Activated naive CD4-positive, alpha-beta T cell treated with anti-CD3 and anti-CD28 coated beads, Interleukin-2, amount 10 ng/mL, durations not matched to agents 7 days and 5 days (primary cell): ENCODE data around the gene CMYA5.

Source experiments
- CTCF ChIA-PET: fragments of 350-600 bp; sonication (Branson Sonifier 250); formaldehyde crosslinking; loops from one replicate; lab custom pipeline; 2021; ENCODE audit warnings: antibody characterized with exemption; lab: Charles Lee
- DNase-seq: peaks from one replicate; pipeline ENCODE4 v3.0.0-alpha.2; 2020
- H3K27ac Mint-ChIP-seq: one replicate; pipeline ENCODE4 v1.8.0; 2021; ENCODE audit warnings: mild to moderate bottlenecking, moderate library complexity, mixed read lengths
- H3K27me3 Mint-ChIP-seq: one replicate; pipeline ENCODE4 v1.8.0; 2021; ENCODE audit warnings: mild to moderate bottlenecking, mixed read lengths
- H3K36me3 Mint-ChIP-seq: one replicate; pipeline ENCODE4 v1.8.0; 2021; ENCODE audit warnings: mixed read lengths
- H3K4me1 Mint-ChIP-seq: one replicate; pipeline ENCODE4 v1.8.0; 2021; ENCODE audit warnings: mixed read lengths
- H3K4me3 Mint-ChIP-seq: one replicate; pipeline ENCODE4 v1.8.0; 2021; ENCODE audit warnings: mild to moderate bottlenecking, moderate library complexity, mixed read lengths
- H3K9me3 Mint-ChIP-seq: one replicate; pipeline ENCODE4 v1.8.0; 2021; ENCODE audit warnings: mixed read lengths

The CMYA5 gene

DNA sequence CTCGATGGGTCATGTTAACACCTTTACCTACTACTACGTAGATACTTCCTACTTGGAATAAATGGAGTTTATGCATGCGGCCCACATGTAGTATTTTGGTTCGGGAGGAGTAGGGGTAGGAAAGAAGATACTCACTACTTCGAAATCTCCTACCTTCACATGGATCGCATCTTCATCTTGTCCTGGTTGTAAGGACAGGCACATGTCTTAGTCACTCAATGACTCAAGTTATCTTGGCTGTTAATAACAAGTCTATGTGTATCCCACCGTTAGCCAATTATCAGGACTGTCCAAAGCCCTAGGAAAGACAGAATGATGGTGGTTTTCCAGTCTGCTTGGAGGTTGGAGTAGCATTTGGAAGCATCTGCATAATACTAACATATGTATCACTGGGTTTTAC, 24.1 kb downstream of the CMYA5 start:
- no peak overlapping the region for H3K4me3 Mint-ChIP-seq
- no peak overlapping the region for H3K27ac Mint-ChIP-seq
- no peaks in the 10 kb centered on the region for H3K36me3 Mint-ChIP-seq
- no peak for DNase-seq
- no peaks in the 10 kb centered on the region for H3K27me3 Mint-ChIP-seq
- CTCF ChIA-PET, result no interaction called here
- no peaks in the 10 kb centered on the region for H3K9me3 Mint-ChIP-seq
- peaks cover 4% of the 10 kb centered on the region for H3K4me1 Mint-ChIP-seq

- CTCF ChIA-PET, result interaction anchor here (0.9 to 1.1 kb wide), 2 partner anchors 14 to 366 kb away, joined by 3 to 6 read pairs; no protein-coding TSS in a partner anchor
- H3K4me1 Mint-ChIP-seq, result peaks cover 4% of the 10 kb centered on the region
- DNase-seq, result no peak
- peaks cover 7% of the 10 kb centered on the region for H3K27me3 Mint-ChIP-seq
- no peak overlapping the region for H3K27ac Mint-ChIP-seq
- H3K9me3 Mint-ChIP-seq, result peaks cover 13% of the 10 kb centered on the region
- H3K4me3 Mint-ChIP-seq, result no peak overlapping the region
- peaks cover 8% of the 10 kb centered on the region for H3K36me3 Mint-ChIP-seq
These were observed 27.2 kb downstream of the CMYA5 start for GRCh38 chr5:79716839-79717238.

DNA sequence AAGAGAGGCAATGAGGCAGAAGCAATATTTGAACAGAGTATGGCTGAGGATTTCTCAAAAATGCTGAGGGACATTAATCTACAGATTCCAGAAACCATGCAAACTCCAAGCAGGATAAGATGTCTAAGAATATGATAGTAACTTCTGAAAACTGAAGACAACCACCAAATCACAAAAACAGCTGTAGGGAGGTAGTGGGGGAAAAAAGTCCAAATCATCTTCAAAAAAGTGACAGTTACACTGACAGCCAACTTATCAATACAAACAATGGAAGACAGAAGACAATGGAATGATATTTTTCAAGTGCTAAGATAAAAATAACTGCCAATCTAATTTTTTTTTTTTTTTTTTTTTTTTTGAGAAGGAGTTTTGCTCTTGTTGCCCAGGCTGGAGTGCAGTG, 30.5 kb downstream of the CMYA5 start:
- CTCF ChIA-PET, result interaction anchor here (1.1 kb wide), 1 partner anchor 11 kb away, joined by 3 read pairs; no protein-coding TSS in a partner anchor
- H3K36me3 Mint-ChIP-seq, result peaks cover 8% of the 10 kb centered on the region

GRCh38 chr5:79727451-79728355, 38.1 kb downstream of the CMYA5 start:
- Mint-ChIP-seq H3K36me3 (peaks cover 12% of the 10 kb centered on the region), H3K4me3 (no peak overlapping the region), H3K27me3 (peaks cover 61% of the 10 kb centered on the region), H3K9me3 (peaks cover 2% of the 10 kb centered on the region), H3K27ac (no peak overlapping the region), H3K4me1 (peaks cover 45% of the 10 kb centered on the region)
- CTCF ChIA-PET, result interaction anchor here (0.8 kb wide), 1 partner anchor 117 kb away, joined by 3 read pairs; no protein-coding TSS in a partner anchor
- no peak for DNase-seq

More for the DNA sequence above, 30.5 kb downstream of the CMYA5 start:
- H3K9me3 Mint-ChIP-seq, result peaks cover 13% of the 10 kb centered on the region
- no peak overlapping the region for H3K4me3 Mint-ChIP-seq
- H3K27ac Mint-ChIP-seq, result no peak overlapping the region
- DNase-seq, result no peak
- no peaks in the 10 kb centered on the region for H3K4me1 Mint-ChIP-seq
- peaks cover 13% of the 10 kb centered on the region for H3K27me3 Mint-ChIP-seq

DNA sequence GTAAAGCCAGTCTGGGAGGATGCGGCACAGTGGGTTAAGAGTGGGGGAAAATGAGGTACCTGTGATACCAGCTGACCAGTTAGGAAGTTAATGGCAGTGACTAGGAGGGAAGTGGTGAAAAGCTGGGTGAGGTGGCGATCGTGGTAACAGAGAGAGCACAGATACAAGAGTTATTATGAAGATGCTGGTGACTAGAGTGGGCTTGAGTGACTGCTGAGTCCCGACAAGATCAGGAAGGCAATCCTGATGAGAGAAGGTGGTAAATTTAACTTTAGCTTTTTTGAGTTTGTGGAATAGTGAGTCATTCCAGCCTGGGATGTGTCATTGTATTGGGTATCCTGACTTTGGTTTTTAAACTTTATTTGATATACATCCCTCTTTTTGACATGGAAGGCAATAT, 38.8 kb downstream of the CMYA5 start:
- Mint-ChIP-seq H3K9me3 (peaks cover 2% of the 10 kb centered on the region), H3K27me3 (peaks cover 65% of the 10 kb centered on the region), H3K27ac (no peak overlapping the region), H3K4me3 (no peak overlapping the region), H3K4me1 (peaks cover 52% of the 10 kb centered on the region), H3K36me3 (peaks cover 16% of the 10 kb centered on the region)
- DNase-seq, result no peak
- CTCF ChIA-PET, result interaction anchor here (0.8 kb wide), 1 partner anchor 117 kb away, joined by 3 read pairs; no protein-coding TSS in a partner anchor

DNA sequence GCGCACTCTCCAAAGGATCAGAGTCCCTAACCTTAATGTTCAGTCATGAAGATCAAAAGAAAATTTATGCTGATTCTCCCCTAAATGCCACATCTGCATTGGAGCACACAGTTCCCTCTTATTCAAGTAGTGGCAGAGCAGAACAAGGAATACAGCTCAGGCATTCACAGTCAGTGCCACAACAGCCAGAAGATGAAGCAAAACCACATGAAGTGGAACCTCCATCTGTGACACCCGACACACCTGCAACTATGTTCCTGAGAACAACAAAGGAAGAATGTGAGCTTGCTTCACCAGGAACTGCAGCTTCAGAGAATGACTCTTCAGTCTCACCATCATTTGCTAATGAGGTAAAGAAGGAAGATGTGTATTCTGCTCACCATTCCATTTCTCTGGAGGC, 40.0 kb downstream of the CMYA5 start:
- peaks cover 2% of the 10 kb centered on the region for H3K9me3 Mint-ChIP-seq
- peaks cover 59% of the 10 kb centered on the region for H3K4me1 Mint-ChIP-seq
- peaks cover 25% of the 10 kb centered on the region for H3K36me3 Mint-ChIP-seq
- CTCF ChIA-PET, result interaction anchor here (0.9 kb wide), 1 partner anchor 18 kb away, joined by 3 read pairs; no protein-coding TSS in a partner anchor
- DNase-seq, result peak; percentile 28
- peaks cover 76% of the 10 kb centered on the region for H3K27me3 Mint-ChIP-seq
- peak overlapping the region; percentile 24 for H3K27ac Mint-ChIP-seq
- no peak overlapping the region for H3K4me3 Mint-ChIP-seq

GRCh38 chr5:79730564-79730963, 40.9 kb downstream of the CMYA5 start:
- H3K9me3 Mint-ChIP-seq, result peaks cover 2% of the 10 kb centered on the region
- no peak for DNase-seq
- no peak overlapping the region for H3K27ac Mint-ChIP-seq
- peaks cover 68% of the 10 kb centered on the region for H3K4me1 Mint-ChIP-seq
- CTCF ChIA-PET, result interaction anchor here (0.9 kb wide), 1 partner anchor 19 kb away, joined by 3 read pairs; no protein-coding TSS in a partner anchor
- no peak overlapping the region for H3K4me3 Mint-ChIP-seq
- H3K36me3 Mint-ChIP-seq, result peaks cover 27% of the 10 kb centered on the region
- H3K27me3 Mint-ChIP-seq, result peaks cover 84% of the 10 kb centered on the region

DNA sequence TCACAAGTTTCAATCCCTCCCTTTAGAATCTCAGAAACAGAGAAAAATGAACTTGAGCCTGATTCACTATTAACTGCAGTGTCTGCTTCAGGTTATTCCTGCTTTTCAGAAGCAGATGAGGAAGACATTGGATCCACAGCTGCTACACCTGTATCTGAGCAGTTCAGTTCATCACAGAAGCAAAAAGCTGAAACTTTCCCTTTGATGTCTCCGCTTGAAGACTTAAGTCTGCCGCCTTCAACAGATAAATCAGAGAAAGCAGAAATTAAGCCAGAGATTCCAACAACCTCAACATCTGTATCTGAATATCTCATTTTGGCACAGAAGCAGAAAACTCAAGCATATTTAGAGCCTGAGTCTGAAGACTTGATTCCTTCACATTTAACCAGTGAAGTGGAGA, 42.1 kb downstream of the CMYA5 start:
- Mint-ChIP-seq H3K27ac (no peak overlapping the region), H3K4me1 (peaks cover 80% of the 10 kb centered on the region), H3K27me3 (peaks cover 84% of the 10 kb centered on the region), H3K4me3 (no peak overlapping the region), H3K36me3 (peaks cover 29% of the 10 kb centered on the region), H3K9me3 (peaks cover 2% of the 10 kb centered on the region)
- no peak for DNase-seq
- CTCF ChIA-PET, result no interaction called here

DNA sequence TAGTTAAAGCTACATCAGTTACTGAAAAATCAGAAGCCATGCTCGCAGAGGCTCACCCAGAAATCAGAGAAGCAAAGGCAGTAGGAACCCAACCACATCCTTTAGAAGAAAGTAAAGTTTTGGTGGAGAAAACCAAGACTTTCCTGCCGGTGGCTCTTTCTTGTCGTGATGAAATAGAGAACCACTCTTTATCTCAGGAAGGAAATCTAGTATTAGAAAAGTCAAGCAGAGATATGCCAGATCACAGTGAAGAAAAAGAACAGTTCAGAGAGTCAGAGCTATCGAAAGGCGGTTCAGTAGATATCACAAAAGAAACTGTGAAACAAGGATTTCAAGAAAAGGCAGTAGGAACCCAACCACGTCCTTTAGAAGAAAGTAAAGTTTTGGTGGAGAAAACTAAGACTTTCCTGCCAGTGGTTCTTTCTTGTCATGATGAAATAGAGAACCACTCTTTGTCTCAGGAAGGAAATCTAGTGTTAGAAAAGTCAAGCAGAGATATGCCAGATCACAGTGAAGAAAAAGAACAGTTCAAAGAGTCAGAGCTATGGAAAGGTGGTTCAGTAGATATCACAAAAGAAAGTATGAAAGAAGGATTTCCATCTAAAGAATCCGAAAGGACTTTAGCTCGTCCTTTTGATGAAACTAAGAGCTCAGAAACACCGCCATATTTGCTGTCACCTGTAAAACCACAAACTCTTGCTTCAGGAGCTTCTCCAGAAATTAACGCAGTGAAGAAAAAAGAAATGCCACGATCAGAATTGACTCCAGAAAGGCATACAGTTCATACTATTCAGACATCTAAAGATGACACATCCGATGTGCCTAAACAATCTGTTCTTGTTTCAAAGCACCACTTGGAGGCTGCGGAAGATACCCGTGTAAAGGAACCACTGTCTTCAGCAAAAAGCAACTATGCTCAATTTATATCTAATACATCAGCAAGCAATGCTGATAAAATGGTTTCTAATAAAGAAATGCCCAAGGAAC, 47.2 kb downstream of the CMYA5 start:
- peaks cover 70% of the 10 kb centered on the region for H3K4me1 Mint-ChIP-seq
- DNase-seq, result peak; percentile 56
- peak overlapping the region; percentile 42 for H3K4me3 Mint-ChIP-seq
- peaks cover 56% of the 10 kb centered on the region for H3K27me3 Mint-ChIP-seq
- peaks cover 4% of the 10 kb centered on the region for H3K9me3 Mint-ChIP-seq
- peaks cover 31% of the 10 kb centered on the region for H3K36me3 Mint-ChIP-seq
- peak overlapping the region; percentile 84 for H3K27ac Mint-ChIP-seq
- CTCF ChIA-PET, result interaction anchor here (0.7 to 1.4 kb wide), 3 partner anchors 27 to 126 kb away, joined by 3 to 4 read pairs (median 3); no protein-coding TSS in a partner anchor

- H3K4me3 Mint-ChIP-seq, result no peak overlapping the region
- CTCF ChIA-PET, result interaction anchor here (0.7 kb wide), 1 partner anchor 14 kb away, joined by 3 read pairs; no protein-coding TSS in a partner anchor
- peaks cover 49% of the 10 kb centered on the region for H3K27me3 Mint-ChIP-seq
- no peak for DNase-seq
- no peak overlapping the region for H3K27ac Mint-ChIP-seq
- H3K4me1 Mint-ChIP-seq, result peaks cover 54% of the 10 kb centered on the region
- H3K36me3 Mint-ChIP-seq, result peaks cover 27% of the 10 kb centered on the region
- peaks cover 4% of the 10 kb centered on the region for H3K9me3 Mint-ChIP-seq
These were observed 48.7 kb downstream of the CMYA5 start for GRCh38 chr5:79738349-79738748.

GRCh38 chr5:79742549-79743136, 53.0 kb downstream of the CMYA5 start:
- Mint-ChIP-seq H3K9me3 (peaks cover 3% of the 10 kb centered on the region), H3K4me1 (peaks cover 17% of the 10 kb centered on the region), H3K4me3 (no peak overlapping the region), H3K27me3 (peaks cover 44% of the 10 kb centered on the region), H3K36me3 (peaks cover 9% of the 10 kb centered on the region), H3K27ac (no peak overlapping the region)
- CTCF ChIA-PET, result no interaction called here
- DNase-seq, result no peak

DNA sequence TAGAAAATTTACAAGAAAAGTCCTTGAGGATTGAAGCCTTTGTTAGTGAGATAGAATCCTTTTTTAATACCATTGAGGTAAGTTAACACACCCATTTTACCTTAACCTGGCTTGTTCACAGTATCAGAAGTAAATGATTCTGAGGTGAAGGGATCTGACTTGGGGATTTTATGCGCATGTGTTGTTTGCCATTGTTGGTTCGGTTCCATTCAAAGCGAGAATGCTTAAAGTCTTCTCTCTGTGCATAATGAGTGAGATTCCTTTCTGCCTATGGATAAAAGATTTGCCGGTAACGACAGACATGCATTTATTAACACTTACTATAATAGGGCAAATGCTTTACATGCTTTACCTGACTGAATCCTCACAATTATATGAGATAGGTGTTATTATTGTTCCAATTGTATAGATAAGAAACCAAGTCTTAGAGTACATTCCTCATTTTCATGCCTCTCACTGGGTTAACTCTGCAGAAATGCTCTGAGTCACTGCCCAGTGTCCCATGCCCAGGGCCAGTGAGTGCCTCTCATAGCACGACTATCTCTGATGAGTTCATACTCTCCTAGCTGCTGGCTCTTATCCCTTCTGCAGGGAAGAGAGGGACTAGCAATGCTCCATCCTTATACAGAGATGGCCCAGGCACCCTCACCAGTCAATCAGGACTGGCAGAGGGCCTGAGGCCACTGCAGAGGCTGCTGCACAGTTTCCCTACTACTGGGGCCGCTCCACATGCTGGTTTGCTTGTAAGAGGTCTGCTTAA, 54.4 kb downstream of the CMYA5 start:
- no peak for DNase-seq
- Mint-ChIP-seq H3K27me3 (peaks cover 35% of the 10 kb centered on the region), H3K27ac (no peak overlapping the region), H3K4me3 (no peak overlapping the region), H3K36me3 (no peaks in the 10 kb centered on the region), H3K9me3 (no peaks in the 10 kb centered on the region), H3K4me1 (peaks cover 3% of the 10 kb centered on the region)
- CTCF ChIA-PET, result no interaction called here

- peaks cover 34% of the 10 kb centered on the region for H3K27me3 Mint-ChIP-seq
- no peaks in the 10 kb centered on the region for H3K36me3 Mint-ChIP-seq
- H3K4me1 Mint-ChIP-seq, result peaks cover 2% of the 10 kb centered on the region
- H3K27ac Mint-ChIP-seq, result no peak overlapping the region
- CTCF ChIA-PET, result no interaction called here
- no peak overlapping the region for H3K4me3 Mint-ChIP-seq
- DNase-seq, result no peak
- no peaks in the 10 kb centered on the region for H3K9me3 Mint-ChIP-seq
These were observed 55.6 kb downstream of the CMYA5 start for GRCh38 chr5:79745255-79745654.
